Measurements from ENCODE around the gene MYH3.

MYH3 gene

GRCh38 chr17:10648956-10649355 is 8.2 kb downstream of the MYH3 start:
- no peak for DNase-seq

- no peak for DNase-seq
These were observed 8.7 kb downstream of the MYH3 start for GRCh38 chr17:10648381-10648780.

GRCh38 chr17:10646392-10646990 is 10.6 kb downstream of the MYH3 start:
- peak; percentile 27 to 81 (median 61) for DNase-seq

DNA sequence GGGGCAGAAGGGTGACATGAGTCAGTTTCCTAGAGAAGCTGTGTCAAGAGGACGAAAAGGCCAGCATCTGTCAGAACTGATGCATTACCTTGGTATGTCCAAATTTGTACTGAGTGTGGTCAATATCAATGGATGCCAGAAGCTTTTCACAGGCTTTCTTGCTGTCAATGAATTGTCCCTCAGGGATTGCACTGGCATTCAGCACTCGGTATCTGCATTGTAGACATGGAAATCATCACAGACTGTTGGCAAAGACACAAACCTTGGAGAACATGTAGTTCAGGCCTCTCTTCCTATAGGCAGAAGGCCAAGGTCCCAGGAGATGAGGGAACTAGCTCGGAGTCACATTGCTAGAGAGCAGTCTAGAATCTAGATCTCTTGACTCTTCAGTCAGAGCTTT is 16.6 kb downstream of the MYH3 start:
- no peak for DNase-seq

DNA sequence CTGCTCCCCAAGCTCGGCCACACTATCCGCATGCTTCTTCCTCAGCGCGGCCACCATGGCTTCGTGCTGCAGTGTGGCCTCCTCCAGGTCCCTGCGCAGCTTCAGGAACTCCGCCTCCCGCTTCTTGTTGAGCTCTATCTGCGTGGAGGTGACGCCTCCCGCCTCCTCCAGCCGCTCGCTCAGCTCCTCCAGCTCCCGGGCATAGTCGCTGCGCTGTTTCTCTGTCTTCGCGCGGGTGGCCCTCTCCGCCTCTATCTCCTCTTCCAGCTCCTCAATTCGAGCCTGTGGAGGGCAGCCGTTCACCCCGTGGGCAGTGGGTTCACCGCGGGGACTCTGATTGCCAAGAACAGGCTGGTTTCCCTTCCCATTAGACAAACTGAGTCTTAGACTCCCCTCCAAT is 19.0 kb downstream of the MYH3 start:
- no peak for DNase-seq

GRCh38 chr17:10635290-10635689 is 21.8 kb downstream of the MYH3 start:
- no peak for DNase-seq

- DNase-seq, result no peak
These were observed 23.2 kb downstream of the MYH3 start for GRCh38 chr17:10633738-10634379.

DNA sequence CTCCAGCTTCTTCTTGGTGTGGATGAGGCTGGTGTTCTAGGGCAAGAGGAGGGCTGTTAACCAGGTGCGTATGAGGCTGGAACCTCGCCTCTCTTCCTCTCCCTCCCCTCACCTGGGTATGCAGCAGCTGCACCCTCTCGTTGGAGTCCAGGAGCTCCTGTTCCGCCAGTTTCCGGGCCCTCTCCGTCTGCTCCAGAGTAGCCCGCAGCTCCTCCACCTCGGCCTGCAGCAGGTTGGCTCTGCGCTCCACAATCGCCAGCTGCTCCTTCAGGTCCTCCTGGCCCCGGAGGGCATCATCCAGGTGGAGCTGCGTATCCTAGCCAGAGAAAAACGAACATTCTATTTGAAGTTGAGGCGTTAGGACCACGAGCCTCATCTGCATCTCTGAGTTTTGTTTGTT is 25.4 kb downstream of the MYH3 start:
- no peak for DNase-seq

GRCh38 chr17:10631048-10631700 is 25.9 kb downstream of the MYH3 start:
- peak in 1 of 6 experiments; percentile 17 for DNase-seq

GRCh38 chr17:10629706-10630105 is 27.4 kb downstream of the MYH3 start:
- no peak for DNase-seq

DNA sequence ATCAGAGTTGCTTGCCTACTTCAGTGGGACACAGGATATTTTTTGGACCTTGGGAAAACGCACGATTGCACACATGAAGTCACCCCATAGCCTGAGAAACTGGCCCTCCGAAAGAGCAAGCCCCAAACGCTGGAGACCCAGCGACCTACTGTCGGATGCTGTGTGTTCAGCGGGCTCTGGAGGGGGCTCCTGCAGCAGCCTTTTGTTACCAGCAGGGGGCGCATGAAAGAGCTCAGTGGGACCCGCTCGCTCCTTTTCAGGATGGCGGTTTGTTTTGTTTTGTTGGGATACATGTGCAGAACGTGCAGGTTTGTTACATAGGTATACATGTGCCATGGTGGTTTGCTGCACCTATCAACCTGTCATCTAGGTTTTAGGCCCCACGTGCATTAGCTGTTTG is 28.4 kb downstream of the MYH3 start:
- DNase-seq, result no peak

DNA sequence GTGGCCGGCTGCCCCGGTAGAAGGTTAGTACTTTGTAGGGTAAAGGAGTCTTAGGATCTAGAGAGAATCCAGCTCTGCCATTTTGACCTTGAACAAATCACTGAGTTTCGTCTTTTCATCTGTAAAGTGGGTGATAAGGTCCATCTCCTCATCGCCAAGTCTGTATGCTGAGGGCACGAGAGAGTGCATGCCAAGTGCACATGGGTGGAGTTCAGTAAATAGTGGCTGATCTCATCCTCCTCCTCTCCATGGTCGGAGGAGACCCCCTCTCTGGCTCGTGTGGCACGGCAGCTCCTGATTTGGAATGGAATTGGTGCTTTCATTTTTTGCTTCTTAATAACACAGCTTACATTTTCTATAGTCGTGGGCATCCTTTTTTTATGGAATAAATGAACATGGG is 30.7 kb downstream of the MYH3 start:
- DNase-seq, result no peak

DNA sequence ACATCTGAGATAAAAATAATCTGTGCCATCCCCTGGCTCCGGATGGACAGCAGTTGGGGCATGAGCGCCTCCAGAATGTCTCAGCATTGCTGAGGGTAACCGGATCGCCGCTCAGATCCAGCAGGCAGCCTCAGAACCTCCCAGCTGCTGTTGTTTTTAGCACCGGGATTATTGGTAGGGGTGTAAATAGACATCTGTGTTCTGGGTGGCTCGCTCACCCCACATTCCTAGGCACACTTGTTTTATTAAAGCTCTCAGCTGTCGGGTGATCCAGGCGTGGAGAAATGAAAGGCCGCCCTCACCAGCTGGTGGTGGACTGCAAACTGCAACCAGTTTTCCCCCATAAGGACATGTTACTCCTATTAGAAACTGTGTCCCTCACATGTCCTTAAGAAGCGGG is 32.1 kb downstream of the MYH3 start:
- DNase-seq, result no peak

DNA sequence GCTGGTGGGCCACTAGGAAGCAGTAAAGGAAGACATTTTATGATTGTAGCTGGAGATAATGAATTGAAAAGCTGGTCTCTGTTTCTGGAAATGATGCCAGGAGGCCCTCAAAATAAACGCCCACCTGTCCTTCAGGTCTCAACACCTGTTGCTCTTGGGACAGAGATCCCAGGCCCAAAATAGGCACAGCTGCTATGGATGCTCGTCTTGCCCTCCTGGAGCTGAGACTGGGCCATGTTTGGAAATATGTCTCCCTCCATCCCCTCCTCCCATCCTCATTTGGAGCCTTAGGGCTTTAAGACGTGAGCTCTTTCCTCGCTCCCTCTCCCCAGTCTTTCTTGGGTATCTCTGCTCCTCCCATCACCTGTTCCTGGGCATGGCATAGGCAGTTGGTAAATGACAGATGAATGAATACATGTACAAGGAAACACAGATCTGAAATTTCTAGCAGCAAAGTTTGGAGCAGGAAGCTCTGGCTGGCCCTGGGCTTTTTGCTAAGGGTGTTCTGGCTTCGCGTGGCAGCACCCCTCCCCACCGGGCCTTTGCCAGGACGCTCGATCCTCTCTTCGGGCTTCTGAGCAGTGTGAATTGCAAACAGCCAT is 33.3 kb downstream of the MYH3 start:
- DNase-seq, result no peak

DNA sequence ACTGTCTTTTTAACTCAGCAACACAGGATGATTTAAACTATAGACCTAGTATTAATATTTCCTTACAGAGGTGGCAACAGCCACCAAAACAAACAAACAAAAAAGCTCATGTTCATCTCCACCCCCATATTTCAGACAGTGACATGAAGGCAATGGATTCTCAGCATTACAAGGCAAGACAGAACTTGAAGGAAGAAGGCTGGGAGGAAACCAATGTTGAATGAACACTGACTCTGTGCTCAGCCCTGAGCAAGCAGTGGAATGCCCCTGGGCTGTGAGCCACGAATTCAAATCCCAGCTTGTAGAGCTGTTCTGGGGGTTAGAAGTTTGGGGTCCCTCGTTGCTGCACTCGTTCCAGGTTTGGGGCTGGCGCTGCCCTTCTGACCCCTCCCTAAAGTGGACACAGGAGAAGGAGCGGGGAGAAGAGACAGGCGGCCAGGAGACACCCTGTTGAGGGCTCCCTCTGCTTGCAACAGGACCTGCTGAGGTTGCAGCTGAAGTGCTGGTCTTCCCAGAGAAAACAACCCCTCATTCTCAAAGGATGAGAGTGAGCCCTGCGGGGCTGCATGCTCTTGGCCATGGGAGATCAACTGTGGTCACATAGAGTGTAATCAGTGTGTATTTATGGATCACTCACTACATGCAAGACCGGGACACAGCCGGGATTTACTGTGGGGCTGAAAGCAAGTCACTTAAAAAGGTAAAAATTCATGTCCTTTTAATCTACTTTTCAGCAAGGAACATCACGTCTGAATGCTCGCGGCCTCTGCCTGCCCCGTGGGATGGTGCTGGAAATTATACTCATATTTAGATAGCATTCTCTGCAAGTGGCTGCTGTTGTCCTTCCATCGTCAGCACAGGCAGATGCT is 34.3 kb downstream of the MYH3 start:
- DNase-seq, result no peak

GRCh38 chr17:10621397-10621796 is 35.7 kb downstream of the MYH3 start:
- no peak for DNase-seq

- DNase-seq, result no peak
These were observed 36.3 kb downstream of the MYH3 start for GRCh38 chr17:10620823-10621222.

GRCh38 chr17:10618202-10618635 is 38.9 kb downstream of the MYH3 start:
- peak in 5 of 6 experiments; percentile 14 to 46 (median 22) for DNase-seq

GRCh38 chr17:10617120-10617505 is 40.0 kb downstream of the MYH3 start:
- no peak for DNase-seq

DNA sequence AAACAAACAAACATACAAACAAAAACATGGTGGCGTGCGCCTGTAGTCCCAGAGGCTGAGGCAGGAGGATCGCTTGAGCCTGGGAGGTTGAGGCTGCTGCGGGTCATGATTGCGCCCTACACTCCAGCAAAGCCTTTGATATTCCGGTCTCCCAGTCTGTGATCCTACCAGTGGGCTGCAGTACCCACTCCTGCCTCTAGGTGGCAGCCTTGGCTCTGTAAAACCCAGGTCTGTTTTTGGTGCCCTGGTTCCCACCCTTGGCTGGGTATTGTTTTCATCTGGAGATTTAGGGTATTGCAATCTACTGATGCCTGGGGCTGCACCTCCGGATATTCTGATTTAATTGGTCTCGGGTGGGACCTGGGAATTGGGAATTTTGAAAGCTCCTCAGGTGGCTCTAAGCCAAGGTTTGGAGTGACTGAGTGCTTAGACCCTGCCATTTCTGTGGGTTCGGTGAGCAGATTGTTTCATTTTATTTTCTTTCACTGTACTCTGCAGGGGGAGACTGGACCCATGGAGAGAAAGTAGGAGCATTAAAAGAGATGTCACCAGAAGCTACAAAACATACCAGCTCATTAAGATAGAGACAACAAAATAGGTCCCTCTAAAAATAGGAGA is 40.5 kb downstream of the MYH3 start:
- DNase-seq, result peak; percentile 6 to 64 (median 53)

- DNase-seq, result no peak
These were observed 42.5 kb downstream of the MYH3 start for GRCh38 chr17:10614536-10615155.
